CD4-positive, alpha-beta T cell treated with Interleukin-6 at 100 ng/mL for 8 hours (primary cell): ENCODE data around the gene ASCC3.
"Not testable (repeated sequence)": the region's sequence is repeated elsewhere in the genome, so short reads cannot be mapped to it uniquely, and the experiment has no call there.

ENCODE experiments used
- DNase-seq: peaks from one replicate; pipeline ENCODE4 v3.0.0-alpha.2; 2020; ENCODE audit warnings: mixed read lengths, low spot score

The ASCC3 gene

DNA sequence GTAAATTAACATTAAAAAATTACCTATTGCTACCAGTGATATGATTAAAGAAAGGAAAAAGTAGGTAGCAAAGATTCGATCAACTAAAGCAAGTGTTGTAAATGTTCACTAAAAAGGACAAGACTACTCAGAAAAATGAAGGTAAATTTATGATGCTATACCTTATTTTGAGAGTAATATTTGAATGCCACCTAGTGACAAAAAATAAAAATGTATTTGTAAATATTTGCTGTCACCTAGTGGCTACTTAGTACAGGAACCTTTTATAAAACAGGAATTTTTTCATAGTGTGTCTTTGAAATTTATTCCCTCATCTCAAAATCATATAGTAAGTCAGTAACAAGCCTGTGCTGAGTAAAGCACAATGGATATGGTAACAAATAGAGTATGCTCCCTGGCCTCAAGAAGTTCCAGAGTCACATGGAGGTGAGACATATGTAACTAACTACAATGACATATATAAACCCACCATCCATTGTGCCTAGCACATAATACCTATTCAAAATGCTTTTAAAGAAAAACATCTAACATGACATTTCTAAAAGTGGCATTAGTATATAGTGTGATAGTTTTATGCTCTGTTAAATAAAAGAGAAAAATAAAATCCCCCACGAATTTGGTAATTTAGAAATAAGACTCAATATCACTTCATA, 223.3 kb downstream of the ASCC3 start:
- no peak for DNase-seq

DNA sequence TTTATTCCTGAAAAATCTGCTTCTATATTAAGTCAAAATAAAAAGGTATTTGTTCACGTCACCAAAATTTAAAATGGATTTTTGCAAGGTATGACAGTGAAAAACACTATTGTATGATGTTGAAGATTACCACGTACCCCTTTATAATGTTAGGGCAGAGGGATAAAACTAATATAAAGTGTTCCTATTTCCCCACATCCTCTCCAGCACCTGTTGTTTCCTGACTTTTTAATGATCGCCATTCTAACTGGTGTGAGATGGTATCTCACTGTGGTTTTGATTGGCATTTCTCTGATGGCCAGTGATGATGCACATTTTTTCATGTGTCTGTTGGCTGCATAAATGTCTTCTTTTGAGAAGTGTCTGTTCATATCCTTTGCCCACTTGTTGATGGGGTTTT, 240.0 kb downstream of the ASCC3 start:
- not testable (repeated sequence) for DNase-seq

DNA sequence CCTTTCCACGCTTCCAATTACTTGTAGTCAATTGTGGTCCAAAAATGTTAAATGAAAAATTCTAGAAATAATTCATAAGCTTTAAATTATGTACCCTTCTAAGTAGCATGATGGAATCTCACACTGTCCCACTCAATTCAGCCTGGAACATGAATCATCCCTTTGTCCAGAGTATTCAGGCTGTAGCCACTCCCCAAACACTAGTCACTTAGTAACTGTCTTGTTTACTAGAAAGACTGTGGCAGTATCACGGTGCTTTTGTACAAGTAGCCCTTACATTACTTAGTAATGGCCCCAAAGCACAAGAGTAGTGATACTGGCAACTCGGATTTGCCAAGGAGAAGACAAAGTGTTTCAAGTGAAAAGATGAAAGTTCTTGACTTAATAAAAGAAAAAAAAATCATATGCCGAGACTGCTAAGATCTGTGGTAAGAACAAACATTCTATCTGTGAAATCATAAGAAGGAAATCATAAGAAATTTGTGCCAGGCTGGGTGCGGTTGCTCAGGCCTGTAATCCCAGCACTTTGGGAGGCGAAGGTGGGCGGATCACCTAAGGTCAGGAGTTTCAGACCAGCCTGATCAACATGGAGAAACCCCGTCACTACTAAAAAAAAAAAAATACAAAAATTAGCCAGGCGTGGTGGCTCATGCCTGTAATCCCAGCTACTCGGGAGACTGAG, 247.9 kb downstream of the ASCC3 start:
- no peak for DNase-seq

DNA sequence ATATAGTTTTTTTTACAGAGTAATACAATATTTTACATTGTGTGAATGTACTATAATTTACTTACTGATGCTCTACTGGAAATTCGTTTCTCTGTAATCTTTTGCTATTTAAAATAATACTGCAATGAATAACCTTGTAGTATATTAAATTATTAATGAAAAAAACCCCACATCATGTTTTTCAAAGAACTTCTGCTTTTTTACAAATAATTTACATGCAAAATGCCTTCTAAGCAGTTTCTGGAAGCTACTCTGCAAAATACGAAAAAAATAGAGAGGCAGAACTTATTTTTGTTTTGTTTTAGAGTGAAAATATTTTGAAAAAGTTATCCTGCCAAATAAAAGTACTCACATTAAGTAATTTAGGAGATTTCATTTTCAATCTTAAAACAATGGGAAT, 250.6 kb downstream of the ASCC3 start:
- no peak for DNase-seq

DNA sequence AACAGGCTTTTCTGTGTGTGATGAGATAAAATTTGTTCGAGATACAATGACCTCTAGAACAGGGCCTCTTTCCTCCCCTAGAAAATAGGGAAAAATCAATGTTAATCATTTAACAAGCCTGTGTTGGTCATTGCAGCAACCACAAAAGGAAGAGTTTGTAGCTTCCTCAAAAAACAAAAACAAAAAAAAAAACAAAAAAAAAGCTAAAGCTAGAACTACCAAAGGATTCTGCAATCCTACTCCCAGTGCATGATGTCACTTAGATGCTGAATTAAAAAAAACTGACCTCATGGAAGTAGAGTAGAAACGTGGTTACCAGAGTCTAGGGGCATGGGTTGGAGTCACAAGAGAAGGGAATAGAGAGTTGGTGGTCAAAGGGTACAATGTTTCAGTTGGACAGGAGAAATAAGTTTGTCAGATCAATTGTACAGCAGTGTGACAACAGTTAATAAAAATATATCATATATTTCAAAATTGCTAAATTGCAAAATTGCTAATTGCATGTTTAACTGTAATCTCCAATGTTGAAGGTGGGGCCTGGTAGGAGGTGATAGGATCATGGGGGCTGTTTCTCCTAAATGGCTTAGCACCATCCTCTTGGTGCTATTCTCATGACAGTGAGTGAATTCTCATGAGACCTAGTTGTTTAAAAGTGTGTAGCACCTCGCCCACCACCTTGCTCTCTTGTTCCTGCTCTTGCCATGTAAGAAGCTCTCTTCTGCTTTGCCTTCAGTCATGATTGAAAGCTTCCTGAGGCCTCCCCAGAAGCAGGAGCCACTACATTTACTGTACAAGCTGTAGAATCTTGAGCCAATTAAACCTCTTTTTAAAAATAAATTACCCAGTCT, 253.0 kb downstream of the ASCC3 start:
- DNase-seq, result no peak

DNA sequence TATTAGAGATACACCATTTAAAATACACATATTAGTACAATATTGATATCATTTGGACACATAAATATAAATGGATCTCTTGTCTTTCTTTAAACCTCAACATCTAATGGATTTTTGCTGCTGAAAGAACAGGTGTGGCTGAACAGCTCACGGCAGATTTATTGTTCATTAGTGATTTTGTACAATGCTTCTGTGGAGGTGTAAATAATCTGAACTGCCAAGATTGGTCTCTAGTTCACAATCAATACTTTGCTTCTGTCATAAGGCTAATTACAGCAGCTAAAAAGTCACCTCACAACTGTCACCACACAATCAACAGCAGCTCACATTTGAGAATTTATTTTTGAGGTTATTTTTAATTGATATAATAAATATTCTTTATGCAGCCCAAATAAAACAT, 254.4 kb downstream of the ASCC3 start:
- no peak for DNase-seq

DNA sequence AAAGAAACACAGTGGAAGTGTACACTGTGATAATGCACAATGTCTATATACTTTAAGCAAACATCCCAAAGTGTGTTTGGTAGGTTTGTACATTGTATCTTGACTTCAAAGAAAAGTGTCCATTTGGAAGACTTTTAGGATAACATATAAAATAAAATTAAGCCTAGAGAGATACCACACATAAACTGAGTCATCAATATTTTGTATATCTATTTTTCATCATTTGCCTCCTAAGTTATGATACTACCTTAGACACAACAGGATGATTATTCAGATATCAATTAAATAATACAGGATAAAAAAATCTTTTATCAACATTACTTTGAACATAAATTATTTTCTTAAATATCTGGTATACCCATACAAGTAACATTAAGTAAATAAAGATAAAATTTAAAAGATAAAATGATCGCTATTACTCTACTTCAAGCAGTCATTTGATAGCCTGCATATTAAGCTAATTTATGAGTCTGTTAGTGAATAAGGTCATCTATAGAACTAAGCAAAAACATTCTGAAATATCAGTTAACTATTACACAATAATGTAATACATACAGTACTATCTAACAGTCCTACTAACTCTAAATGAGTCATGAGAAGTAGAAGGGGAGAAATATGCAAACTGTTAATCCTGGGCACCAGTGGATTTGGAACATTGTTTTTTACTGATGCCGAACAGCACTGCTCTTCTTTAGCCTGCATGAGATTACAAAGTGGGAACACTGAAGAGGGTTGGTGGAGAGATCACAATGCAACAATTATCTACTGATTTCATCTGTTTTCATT, 258.0 kb downstream of the ASCC3 start:
- DNase-seq, result no peak

DNA sequence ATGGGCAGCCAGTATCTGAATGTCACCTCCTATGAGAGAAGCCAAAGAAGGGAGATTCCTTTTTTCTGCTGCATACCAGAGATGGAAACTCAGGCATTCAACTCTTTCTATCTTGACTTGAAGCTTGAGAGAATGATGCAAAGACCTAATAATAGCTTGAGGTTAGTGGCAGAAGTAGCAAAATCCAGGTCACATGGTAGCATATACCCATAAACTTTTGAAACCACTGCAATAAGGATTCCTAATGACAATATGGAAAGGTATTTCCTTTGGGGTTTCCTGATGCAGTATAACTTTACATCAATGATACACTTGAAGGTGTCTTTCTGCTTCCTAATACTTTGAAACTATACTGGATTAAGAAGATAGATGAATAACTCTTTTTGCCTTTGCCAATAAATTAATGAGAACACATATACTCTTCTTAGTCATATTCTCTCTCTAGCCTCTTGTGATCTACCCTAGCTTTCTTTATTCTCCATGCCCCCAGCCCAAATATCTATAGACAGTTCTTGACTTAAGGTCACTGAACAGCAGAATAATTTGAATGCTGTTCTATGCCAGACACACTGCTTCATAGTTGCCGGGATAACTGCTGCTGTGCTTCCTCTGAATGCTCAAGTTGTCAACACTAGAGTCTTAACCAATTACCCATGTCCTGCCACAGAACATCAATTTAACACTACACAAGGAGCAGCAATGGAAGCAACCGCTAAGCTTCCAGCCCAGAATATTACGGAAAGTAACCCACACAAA, 260.9 kb downstream of the ASCC3 start:
- DNase-seq, result no peak

DNA sequence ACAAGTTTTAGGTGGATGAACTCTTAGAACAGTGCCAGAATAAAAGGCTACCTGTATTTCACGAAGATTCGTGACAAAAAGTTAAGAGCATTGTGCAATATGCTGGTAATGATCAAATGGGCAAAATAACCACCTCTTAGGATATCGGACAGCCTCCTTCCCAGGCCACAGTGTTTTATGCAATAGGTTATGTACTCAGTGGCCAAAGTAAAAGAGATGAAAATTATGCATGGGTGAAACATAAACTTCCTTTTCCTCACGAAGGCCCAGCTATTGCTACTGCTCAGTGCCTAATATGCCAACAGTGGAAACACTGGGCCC, 262.8 kb downstream of the ASCC3 start:
- no peak for DNase-seq

DNA sequence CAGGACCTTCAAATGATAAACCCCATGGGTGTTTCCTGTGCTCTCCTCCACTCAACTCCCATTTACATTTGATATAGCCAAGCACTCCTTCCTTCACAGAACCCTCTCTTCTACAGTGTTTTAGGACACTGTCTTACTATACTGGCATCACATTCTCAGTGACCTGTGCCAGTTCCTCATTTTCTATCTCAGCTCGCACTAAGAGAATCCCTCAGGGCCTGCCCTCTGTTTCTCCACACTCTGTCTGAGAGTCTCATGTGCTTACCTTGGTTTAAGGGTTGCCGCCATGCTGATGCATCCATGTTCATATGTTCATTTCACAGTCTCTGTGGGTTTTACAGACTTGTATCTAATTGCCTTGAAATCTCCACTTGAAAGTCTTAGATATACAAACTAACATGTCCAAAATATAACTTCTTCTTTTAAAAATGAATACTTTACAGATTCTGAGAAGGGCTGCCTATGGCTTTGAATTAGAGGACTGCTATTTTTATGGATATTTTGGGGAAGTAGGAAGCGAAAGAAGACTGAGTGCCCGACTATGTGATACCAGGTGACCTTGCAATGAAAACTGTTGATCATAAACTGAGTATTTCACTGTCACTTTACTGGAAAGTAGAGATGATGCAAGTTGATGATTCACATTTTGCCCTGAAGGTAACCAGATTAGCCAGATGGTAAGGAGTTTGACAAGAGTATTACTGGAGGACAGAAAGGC, 263.3 kb downstream of the ASCC3 start:
- DNase-seq, result no peak

DNA sequence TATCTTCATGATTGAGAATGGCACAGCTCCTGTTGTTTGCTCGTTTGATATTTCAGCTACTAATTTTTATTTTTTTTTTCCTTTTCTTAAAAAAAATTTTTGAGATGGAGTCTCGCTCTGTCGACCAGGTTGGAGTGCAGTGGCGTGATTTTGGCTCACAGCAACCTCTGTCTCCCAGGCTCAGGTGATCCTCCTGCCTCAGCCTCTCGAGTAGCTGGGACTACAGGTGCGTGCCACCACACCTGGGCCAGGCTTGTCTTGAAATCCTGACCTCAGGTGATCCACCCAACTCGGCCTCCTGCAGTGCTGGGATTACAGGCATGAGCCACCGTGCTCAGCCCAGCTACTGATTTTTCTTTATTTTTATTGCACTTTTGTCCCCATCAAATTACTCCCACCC, 266.2 kb downstream of the ASCC3 start:
- no peak for DNase-seq

DNA sequence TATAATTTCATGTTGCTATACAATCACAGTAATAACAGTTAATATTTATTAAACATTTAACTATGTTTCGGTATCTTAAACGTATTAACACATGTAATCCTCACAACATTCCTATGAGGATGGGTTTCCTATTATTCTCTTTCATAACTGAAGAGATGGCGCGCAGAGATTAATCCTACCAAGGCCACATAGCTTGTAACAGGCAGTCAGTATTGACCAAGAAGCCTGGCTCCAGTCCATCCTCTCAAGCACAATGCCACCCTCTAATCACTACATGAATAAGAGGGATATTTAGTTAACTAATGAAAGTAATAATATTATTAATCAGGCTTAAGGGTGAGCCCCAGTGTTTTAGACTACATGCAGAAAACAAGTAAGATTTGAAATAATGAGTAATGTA, 266.7 kb downstream of the ASCC3 start:
- DNase-seq, result no peak

DNA sequence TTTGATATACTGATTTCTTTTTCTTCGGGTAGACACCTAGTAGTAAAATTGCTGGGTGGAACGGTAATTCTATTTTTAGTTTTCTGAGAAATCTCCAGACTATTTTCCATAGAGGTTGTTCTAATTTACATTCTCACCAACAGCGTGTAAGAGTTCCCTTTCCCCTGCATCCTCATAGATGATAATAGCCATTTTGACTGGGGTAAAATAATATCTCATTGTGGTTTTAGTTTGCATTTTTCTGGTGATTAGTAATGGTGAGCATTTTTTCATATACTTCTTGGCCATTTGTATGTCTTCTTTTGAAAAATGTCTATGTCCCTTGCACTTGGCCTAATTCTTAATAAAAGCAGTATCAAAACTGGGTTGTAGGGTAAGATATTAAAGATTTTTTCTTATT, 267.5 kb downstream of the ASCC3 start:
- no peak for DNase-seq

DNA sequence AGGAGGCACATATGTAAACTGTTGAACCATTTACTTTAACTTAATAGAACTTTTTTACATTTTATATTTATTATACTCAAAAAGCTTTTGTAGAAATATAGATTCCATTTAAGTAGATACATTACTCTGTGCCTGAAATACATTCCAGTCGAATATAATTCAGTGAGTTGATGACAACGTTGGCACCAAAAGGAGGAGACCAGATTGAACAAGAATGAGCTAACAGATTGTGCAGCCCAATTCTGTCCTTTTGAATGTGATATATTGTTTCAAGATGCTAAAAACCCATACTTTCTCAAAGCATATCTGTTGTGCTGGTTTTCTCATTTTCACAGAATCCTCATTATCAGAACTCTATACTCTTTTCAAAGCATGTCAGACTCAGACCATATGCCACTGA, 269.0 kb downstream of the ASCC3 start:
- DNase-seq, result no peak

DNA sequence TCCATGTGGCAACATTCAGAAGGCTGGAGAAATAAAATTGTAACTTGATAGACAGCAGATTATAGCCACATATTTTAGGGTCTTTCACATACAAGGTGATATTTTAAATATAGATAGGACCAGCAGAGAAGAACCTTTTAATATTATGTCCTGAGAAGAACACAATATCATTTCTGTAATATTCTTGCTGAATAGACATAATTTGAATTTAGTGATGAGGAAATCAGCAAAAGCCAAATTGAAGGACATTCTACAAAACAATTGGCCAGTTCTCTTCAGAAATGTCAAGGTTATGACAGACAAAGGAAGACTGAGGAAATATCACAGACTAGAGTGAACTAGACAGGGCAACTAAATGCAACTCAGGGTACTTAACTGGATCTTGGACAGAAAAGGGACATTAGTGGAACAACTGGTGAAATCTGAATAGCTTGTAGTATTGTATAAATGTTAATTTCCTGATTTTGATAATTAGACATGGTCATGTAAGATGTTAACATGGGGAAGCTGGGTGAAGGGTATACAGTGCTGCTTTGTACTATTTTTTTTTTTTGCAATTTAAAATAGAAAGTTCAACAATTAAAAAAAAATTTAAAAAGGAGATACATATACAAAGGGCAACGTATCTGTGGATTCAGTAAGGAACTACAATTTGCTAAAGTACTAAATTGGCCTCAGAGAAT, 281.9 kb downstream of the ASCC3 start:
- DNase-seq, result no peak

DNA sequence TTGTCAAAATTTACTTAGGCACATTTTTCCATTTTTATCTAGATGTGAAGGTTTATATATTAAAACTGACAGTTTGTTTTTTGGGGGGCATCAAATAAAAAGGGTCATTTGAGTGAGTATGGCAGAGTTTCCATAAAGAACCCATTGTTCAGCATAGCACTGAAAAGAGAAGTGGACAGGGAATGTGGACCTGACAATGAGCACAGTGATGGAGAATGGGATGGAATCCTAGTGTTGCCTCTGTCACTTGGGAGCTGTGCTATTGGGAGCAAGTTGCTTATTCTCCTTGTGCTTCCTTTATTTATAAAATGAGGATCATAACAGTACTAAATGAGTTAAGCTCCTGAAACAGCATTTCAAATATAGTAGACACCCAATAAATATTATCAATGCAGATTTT, 285.7 kb downstream of the ASCC3 start:
- DNase-seq, result no peak

DNA sequence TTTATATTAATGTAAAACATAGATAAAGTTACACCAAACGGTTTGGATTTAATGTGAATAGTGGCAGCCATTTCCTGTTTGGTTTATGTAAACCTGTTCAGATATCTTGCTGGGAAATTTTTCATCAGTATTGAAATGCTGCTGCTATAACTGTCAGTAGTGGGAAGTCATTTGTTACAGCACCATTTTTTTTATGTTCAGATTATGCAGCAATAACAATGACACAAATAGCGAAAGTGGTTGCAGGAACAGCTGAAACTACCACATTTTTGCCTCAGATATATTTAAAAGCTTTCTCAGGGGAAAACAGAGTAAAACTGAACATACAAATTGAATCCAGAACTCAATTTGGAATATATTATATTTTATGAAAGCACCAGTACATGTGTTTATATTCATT, 287.6 kb downstream of the ASCC3 start:
- DNase-seq, result no peak

DNA sequence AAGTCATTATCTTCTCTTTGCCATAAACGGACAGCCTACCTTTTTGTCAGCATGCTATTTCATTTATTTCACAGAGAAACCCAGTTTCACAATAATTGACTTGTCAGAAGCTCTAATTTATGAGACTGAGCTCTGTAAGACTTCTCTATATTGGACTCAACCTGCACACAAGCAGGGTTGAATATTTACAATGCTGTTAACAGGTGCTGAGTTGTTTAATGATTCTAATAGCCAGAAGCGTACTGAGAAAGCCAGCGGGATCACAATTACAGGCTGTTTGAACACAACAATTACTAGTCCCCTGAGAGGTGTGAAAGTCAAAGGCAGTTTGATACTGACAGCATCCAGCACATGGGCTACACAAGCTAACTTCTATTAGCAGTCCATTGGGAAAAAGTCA, 288.2 kb downstream of the ASCC3 start:
- DNase-seq, result no peak

DNA sequence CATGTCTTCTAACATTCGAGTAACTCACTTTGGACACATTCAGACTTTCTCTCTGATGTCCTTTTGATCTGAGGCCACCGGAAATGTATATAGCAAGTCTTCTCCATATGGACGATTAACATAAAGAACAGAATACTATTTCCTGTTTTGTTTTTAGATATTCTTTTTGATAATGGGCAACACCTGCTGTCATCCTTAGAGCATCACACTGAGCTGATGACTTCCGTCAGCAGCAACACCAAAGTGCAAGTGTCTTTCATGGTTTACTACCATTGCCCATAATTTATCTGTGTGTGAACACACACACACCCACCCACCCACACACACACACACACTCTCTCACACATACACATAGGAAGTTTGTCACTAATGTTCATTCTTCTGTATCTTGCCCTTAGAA, 303.7 kb downstream of the ASCC3 start:
- no peak for DNase-seq

DNA sequence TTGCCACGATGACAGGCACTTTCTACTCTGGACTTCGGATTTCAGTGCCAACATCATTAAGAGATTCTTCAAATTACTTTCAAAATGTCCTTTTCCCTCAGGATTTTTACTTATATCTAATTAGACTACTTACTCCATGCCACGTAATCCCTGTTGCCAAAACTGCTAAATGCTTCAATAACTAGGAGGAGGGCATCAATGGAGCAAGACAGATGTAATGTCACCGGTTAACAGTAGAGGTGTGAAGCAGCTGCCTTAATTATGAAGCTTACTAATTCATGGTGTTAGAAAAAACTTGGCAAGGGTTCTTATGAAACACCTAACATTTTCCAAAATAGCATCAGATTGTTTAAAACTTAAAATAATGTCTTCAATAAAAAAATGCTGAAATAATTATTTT, 305.2 kb downstream of the ASCC3 start:
- no peak for DNase-seq

DNA sequence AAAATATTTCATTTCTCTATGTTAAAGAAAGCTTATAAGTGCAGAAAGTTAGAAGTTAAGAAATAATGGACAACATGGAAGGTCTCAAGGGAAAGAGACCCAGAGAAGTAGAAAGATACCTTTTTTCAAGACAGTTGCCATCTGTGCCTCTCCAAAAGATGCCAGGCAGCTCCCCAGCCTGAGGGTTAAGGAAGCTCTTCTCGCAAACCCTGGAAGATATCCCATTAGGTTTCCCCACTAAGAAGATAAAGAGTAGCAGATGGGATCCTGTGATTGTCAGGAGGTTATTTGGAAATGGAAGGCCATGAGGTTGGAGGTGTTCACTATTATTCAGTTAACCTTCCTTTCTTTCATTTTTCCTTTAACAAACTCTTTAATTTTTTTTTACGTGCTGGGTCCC, 306.3 kb downstream of the ASCC3 start:
- no peak for DNase-seq
